ENCODE measurements around the gene LAMA5.

The LAMA5 gene

GRCh38 chr20:62299666-62300236 is 67.4 kb downstream of the LAMA5 start:
- DNase-seq: no peak

- no peak for DNase-seq
Measured at GRCh38 chr20:62298577-62299249, 68.4 kb downstream of the LAMA5 start.

GRCh38 chr20:62297449-62298227 is 69.5 kb downstream of the LAMA5 start:
- no peak for DNase-seq

GRCh38 chr20:62296724-62297448 is 70.2 kb downstream of the LAMA5 start:
- DNase-seq: no peak

GRCh38 chr20:62294516-62294915 is 72.6 kb downstream of the LAMA5 start:
- no peak for DNase-seq

- no peak for DNase-seq
Measured at GRCh38 chr20:62293946-62294345, 73.2 kb downstream of the LAMA5 start.

GRCh38 chr20:62293111-62293784 is 73.9 kb downstream of the LAMA5 start:
- DNase-seq: no peak

- peak; percentile 21 for DNase-seq
Measured at GRCh38 chr20:62292108-62292507, 75.0 kb downstream of the LAMA5 start.

- no peak for DNase-seq
Measured at GRCh38 chr20:62291251-62292066, 75.7 kb downstream of the LAMA5 start.

GRCh38 chr20:62289898-62290297 is 77.2 kb downstream of the LAMA5 start:
- DNase-seq: no peak

GRCh38 chr20:62289131-62289530 is 78.0 kb downstream of the LAMA5 start:
- no peak for DNase-seq

GRCh38 chr20:62288535-62289105 is 78.5 kb downstream of the LAMA5 start:
- no peak for DNase-seq

- DNase-seq: no peak
Measured at GRCh38 chr20:62287759-62288534, 79.2 kb downstream of the LAMA5 start.

GRCh38 chr20:62287129-62287528 is 80.0 kb downstream of the LAMA5 start:
- DNase-seq: no peak

- DNase-seq: no peak
Measured at GRCh38 chr20:62286493-62287064, 80.5 kb downstream of the LAMA5 start.

GRCh38 chr20:62285722-62286121 is 81.4 kb downstream of the LAMA5 start:
- DNase-seq: no peak

- DNase-seq: no peak
Measured at GRCh38 chr20:62285151-62285550, 82.0 kb downstream of the LAMA5 start.

GRCh38 chr20:62284448-62284847 is 82.7 kb downstream of the LAMA5 start:
- no peak for DNase-seq

GRCh38 chr20:62282877-62283503 is 84.1 kb downstream of the LAMA5 start:
- DNase-seq: no peak

- DNase-seq: no peak
Measured at GRCh38 chr20:62282103-62282502, 85.0 kb downstream of the LAMA5 start.

Data from CD4-positive, alpha-beta T cell treated with Interferon gamma for 1 hour (primary cell).